KMS-11 (cell line): ENCODE measurements around the gene PLD3.

ENCODE experiments used
- H2AFZ ChIP-seq: fragments of 200-600 bp; sonication (generic); 2 replicates; pipeline ENCODE4 v1.6.1; 2016; ENCODE audit warnings: antibody characterized with exemption, mixed run types, low read depth
- H3K27ac ChIP-seq: fragments of 200-600 bp; sonication (generic); 2 replicates; pipeline ENCODE4 v1.6.1; 2016; ENCODE audit warnings: mild to moderate bottlenecking, mixed run types
- H3K27me3 ChIP-seq: fragments of 200-600 bp; sonication (generic); 2 replicates; pipeline ENCODE4 v1.6.1; 2017; ENCODE audit warnings: mild to moderate bottlenecking, low read depth, mixed run types, moderate library complexity; ENCODE audit not compliant: insufficient read depth
- H3K36me3 ChIP-seq: fragments of 200-600 bp; sonication (generic); 2 replicates; pipeline ENCODE4 v1.6.1; 2017; ENCODE audit warnings: mild to moderate bottlenecking, mixed run types; ENCODE audit not compliant: insufficient read depth
- H3K4me1 ChIP-seq: fragments of 200-600 bp; sonication (generic); 2 replicates; pipeline ENCODE4 v1.6.1; 2016; ENCODE audit warnings: mild to moderate bottlenecking, low read depth, mixed run types; ENCODE audit not compliant: poor library complexity, severe bottlenecking
- H3K4me2 ChIP-seq: fragments of 200-600 bp; sonication (generic); 2 replicates; pipeline ENCODE4 v1.7.0; 2016; ENCODE audit warnings: mild to moderate bottlenecking, mixed run types
- H3K4me3 ChIP-seq: fragments of 200-600 bp; sonication (generic); IDR thresholded peaks from 2 replicates; pipeline ENCODE4 v1.6.1; 2017; ENCODE audit warnings: low read depth, low read length, mixed read lengths; ENCODE audit not compliant: insufficient read depth
- H3K79me2 ChIP-seq: fragments of 200-600 bp; sonication (generic); 2 replicates; pipeline ENCODE4 v1.6.1; 2016; ENCODE audit warnings: low read depth, mixed run types; ENCODE audit not compliant: insufficient read depth
- H3K9ac ChIP-seq: fragments of 200-600 bp; sonication (generic); 2 replicates; pipeline ENCODE4 v1.6.1; 2016; ENCODE audit warnings: mild to moderate bottlenecking, mixed run types
- H4K20me1 ChIP-seq: fragments of 200-600 bp; sonication (generic); 2 replicates; pipeline ENCODE4 v1.6.1; 2016; ENCODE audit warnings: mild to moderate bottlenecking, mixed run types; ENCODE audit not compliant: insufficient read depth
- CTCF ChIP-seq: fragments of 200-600 bp; sonication (generic); conservative IDR thresholded peaks from 2 replicates; pipeline ENCODE4 v1.6.1; 2017; ENCODE audit warnings: low read depth, mild to moderate bottlenecking, antibody characterized with exemption, low read length, moderate library complexity, mixed read lengths

PLD3 gene

GRCh38 chr19:40360708-40361241, 12.3 kb downstream of the PLD3 start:
- no peak overlapping the region for H2AFZ ChIP-seq
- no peak overlapping the region for H3K27ac ChIP-seq
- no peaks in the 10 kb centered on the region for H3K36me3 ChIP-seq
- no peaks in the 10 kb centered on the region for H3K27me3 ChIP-seq
- no peak overlapping the region for H3K4me3 ChIP-seq
- H3K4me2 ChIP-seq: no peak overlapping the region
- TF ChIP-seq CTCF: no peak
- H3K9ac ChIP-seq: no peak overlapping the region
- H4K20me1 ChIP-seq: no peaks in the 10 kb centered on the region
- H3K79me2 ChIP-seq: no peaks in the 10 kb centered on the region
- H3K4me1 ChIP-seq: peaks cover 12% of the 10 kb centered on the region

GRCh38 chr19:40362160-40362559, 13.7 kb downstream of the PLD3 start:
- Histone ChIP-seq H3K36me3 (no peaks in the 10 kb centered on the region), H3K4me1 (peaks cover 12% of the 10 kb centered on the region), H4K20me1 (no peaks in the 10 kb centered on the region), H3K9ac (no peak overlapping the region), H2AFZ (no peak overlapping the region), H3K27me3 (no peaks in the 10 kb centered on the region), H3K4me2 (no peak overlapping the region), H3K79me2 (no peaks in the 10 kb centered on the region), H3K27ac (no peak overlapping the region), H3K4me3 (no peak overlapping the region)
- TF ChIP-seq CTCF: no peak

- no peaks in the 10 kb centered on the region for H3K79me2 ChIP-seq
- H3K4me2 ChIP-seq: no peak overlapping the region
- no peaks in the 10 kb centered on the region for H4K20me1 ChIP-seq
- no peak overlapping the region for H2AFZ ChIP-seq
- no peak for TF ChIP-seq CTCF
- no peak overlapping the region for H3K27ac ChIP-seq
- H3K36me3 ChIP-seq: no peaks in the 10 kb centered on the region
- peaks cover 12% of the 10 kb centered on the region for H3K4me1 ChIP-seq
- no peaks in the 10 kb centered on the region for H3K27me3 ChIP-seq
- H3K4me3 ChIP-seq: no peak overlapping the region
- H3K9ac ChIP-seq: no peak overlapping the region
These were observed 14.6 kb downstream of the PLD3 start for GRCh38 chr19:40363069-40363468.

GRCh38 chr19:40365010-40365409, 16.5 kb downstream of the PLD3 start:
- Histone ChIP-seq H3K27me3 (no peaks in the 10 kb centered on the region), H3K79me2 (no peaks in the 10 kb centered on the region), H3K36me3 (no peaks in the 10 kb centered on the region), H3K4me3 (no peak overlapping the region), H3K4me1 (peaks cover 6% of the 10 kb centered on the region), H3K9ac (no peak overlapping the region), H2AFZ (no peak overlapping the region), H4K20me1 (no peaks in the 10 kb centered on the region), H3K4me2 (no peak overlapping the region), H3K27ac (no peak overlapping the region)
- no peak for TF ChIP-seq CTCF
